ENCODE results near the gene TAF3.

The TAF3 gene

DNA sequence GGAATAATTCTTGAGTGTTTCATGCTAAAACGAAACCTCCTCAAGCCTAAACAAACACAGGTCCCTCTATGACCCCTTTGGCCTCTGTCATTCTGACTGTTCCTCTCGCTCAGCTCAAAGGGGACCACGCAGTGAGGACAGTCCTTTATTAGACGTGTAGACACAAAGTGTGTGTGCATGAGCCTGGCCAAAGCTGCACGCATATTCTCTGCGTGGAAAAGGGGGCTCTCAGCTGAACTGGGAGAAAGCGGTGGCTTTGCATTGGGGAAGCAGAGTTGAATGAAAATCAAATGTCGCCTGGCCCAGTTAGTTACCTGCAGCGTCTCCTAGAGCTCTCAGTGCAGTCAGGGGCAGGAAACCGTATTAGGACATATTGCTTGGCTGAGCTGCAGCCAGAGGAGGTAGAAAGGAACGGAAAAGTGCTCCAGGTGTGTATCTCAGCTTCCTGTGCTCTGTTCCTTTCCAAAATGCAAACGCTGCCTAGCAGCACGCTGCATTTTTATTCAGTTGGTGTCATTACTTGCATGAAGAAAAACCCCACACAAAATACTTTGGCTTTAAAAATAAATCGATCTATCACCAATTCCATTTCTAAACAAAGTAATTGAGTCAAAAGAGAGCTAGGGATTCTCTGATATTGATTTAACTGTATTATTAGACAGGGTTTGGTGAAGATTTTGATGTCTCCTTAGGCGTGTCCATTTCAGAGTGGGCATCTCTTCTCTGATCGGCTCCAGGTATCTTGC, 241.1 kb downstream of the TAF3 start:
- DNase-seq (ENCODE audit: low read depth) = no peak

DNA sequence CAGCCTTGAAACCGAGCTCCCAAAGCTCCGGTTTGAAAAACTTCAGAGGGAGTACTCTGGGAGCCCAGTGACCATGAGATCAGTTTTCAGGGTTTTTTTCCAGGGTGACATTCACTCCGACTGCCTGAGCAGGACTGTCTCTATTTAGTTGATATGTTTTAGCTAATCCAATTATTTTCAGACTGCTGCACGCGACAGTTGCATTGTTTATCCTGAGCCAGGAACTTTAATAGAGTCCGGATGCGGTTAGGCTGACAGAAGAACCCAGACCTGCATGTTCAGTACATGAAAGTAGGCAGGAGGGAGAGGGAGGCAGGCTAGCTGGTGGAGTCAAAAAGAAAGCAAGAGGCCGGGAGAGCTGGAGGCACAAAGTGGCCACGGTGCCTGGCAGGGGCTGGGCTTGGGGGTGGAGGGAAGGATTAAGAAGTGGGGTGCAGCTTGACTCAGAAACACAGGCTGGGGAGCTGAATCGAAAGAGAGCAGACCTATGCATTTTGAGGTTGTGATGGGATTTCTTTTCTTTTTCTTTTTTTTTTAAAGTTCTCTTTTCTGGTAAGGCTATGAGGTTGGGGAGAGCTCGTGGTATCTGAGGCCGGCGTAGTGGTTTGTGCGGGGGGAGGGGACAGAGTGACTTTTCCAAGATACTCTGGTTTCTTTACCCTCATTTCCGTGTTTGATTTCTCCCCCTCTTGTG, 241.9 kb downstream of the TAF3 start:
- no peak for DNase-seq (ENCODE audit: low read depth)

DNA sequence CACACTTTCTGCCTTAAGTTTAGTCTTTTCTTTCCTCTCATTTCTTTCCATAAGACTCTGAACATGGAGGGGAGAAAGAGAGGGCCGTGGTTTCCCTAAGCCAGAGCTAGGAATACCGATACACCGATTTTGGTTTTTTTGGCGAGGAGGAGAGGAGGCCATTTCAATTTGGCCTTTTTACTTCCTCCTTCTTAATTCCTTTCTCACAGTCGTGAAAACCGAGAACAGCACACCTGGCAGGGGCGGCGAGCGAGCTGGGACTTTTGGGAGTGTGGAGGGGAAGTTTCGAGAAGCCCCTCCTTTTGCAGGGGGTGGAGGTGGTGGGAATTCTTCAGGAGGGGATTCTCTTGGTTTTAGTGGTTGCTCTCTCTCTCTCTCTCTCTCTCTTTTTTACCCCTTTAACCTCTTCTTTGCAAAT, 242.4 kb downstream of the TAF3 start:
- DNase-seq (ENCODE audit: low read depth) = no peak

DNA sequence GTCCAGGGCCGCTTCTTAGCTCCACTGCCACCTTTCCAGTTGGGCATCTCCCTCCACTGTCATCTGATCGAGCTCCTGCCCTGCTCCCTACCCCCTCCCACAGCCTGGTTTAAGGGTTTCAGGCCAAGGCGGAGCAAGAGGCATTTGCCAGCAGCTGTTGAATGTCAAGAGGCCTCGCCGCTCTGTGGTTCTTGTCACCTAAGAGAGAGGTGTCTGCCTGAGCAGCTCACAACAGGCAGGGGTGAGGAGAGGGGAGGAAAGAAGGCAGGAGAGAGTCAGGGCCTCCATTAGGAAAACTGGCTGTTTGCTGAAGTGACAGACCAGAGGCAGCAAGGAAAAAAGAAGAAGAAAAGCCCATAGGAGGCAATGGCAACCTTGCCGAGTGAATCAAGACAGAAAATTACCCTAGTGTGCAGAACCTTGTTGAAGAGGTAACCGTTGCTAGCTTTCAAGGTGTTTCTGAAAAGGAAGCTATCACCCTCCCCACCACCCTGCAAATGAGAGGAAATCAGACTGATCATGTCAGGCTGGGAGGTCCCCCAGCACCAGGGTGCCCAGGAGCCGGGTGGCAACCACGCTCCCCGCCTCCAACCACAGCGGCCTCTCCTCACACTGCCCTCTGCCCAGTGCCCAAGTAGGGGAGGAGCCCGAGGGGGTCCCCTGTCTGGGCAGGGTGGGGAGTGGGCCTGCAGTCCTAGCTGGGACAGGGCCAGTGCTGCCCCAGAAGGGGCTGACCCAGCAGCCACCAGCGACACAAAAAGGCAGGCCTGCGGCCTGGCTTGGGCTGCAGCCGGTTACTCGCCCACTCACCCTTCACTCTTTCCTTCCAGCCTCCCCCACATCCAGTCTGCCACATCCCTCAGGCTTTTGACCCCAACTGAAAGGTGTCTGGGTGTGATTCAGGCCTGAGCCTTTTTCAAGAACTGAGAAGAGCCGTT, 243.2 kb downstream of the TAF3 start:
- DNase-seq (ENCODE audit: low read depth) = no peak

DNA sequence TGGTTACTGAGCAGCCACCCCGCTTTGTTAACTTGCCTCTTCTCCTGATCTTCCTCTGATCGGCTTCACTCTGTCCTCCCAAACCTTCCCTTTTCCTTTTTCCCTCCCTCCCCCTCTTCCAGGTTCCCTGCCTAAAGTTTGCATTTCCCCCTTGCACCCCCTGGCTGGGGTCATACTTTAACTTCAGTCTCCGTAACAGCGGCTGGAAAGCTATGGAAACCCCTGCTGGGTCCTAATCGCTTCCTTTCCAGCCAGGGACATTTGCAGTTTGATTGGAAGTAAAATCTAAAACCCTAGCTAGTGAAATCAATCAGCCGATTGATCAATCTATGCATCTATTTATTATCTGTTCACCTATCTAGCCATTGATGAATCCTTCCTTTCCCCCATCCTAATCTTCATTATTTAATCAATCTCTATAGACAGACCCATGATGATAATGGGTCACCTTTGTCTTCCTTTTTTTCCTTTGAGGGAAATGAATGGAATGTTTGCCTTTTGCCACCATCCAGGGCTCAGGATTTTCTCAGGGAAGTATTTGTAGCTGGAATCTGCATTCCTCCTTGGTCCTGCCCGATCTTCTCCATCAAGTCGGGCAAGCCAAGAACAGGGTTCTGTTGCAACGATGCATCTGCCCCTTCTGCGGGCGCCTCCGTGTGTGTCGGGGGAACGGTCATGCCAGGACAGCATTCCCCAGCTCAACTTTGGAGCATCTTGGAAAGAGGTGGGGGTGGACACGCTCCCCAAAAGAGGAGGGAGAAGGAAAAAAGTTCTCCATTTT, 245.0 kb downstream of the TAF3 start:
- no peak for DNase-seq (ENCODE audit: low read depth)

- no peak for DNase-seq (ENCODE audit: low read depth)
Observed at GRCh38 chr10:8063935-8064334, 245.6 kb downstream of the TAF3 start.

DNA sequence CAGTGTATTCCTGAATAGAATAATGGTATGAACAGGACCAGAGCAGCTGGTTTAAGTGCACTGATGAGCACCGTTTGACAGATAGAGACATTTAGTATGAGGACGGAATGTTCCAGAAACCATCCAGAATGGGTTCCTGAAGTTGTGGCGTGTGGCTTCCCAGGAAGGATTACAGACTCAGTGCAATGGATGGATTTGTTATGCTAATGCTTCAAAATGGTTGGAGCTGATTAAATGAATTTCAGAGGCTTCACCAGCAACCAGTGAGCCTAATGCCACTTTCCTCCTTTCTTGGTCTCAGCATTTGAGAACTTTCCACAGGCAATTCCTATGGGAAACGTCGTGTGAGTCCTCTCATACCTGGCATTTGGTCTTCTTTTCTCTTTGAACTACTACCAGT, 246.1 kb downstream of the TAF3 start:
- DNase-seq (ENCODE audit: low read depth) = no peak

DNA sequence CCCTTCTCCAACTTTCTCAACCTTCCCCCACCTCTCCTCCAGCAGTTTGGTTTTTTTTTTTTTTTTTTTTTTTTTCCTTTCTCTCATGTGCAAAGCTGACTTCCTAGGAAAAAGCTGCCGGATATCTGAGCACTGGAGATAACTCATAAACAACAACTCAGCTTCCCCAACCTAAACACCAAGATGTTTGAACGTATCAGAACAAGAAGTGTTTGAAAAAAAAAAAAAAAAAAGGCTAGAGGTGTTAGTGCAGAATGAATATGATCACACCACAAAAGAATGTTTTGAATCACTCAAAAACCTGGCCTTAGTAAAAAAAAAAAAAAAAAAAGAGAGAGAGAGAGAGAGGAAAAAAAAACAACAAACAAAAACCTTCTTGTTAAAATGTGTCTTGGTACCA, 247.3 kb downstream of the TAF3 start:
- DNase-seq (ENCODE audit: low read depth) = no peak

- no peak for DNase-seq (ENCODE audit: low read depth)
Observed at GRCh38 chr10:8066124-8066523, 247.8 kb downstream of the TAF3 start.
